BJ (cell line): ENCODE data around the gene NSFL1C. TPM values are rescaled to one million over a fixed set of nuclear protein-coding genes. Genes with fewer than 3 reads are reported as not detected.

Experiments used
- CTCF ChIA-PET: fragments of 350-600 bp; formaldehyde crosslinking; extraction: SDS; loops from one replicate; lab custom pipeline; 2021; ENCODE audit warnings: antibody characterized with exemption, inconsistent platforms; lab: Yijun Ruan, JAX
- POLR2A ChIA-PET: fragments of 300-600 bp; sonication (Branson Sonifier 250); formaldehyde crosslinking; extraction: SDS; loops from one replicate; lab custom pipeline; 2021; ENCODE audit warnings: antibody characterized with exemption; lab: Charles Lee
- DNase-seq: peaks from one replicate; pipeline ENCODE4 v3.0.0-alpha.2; 2011; ENCODE audit warnings: low read depth
- H3K27me3 ChIP-seq: 2 replicates; pipeline ENCODE4 v1.6.0; 2011; ENCODE audit warnings: low read length; ENCODE audit not compliant: control insufficient read depth, insufficient read depth
- H3K36me3 ChIP-seq: 2 replicates; pipeline ENCODE4 v1.5.1; 2011; ENCODE audit warnings: low read length; ENCODE audit not compliant: control insufficient read depth, insufficient read depth
- H3K4me3 ChIP-seq: 2 replicates; pipeline ENCODE4 v1.5.1; 2011; ENCODE audit warnings: low read depth, mild to moderate bottlenecking, control low read depth, low read length
- polyA plus RNA-seq: library from polyadenylated mRNA; depleted of rRNA; stranded (reverse); fragments of >200 nt; gene quantifications from 2 replicates; pipeline ENCODE4 v1.2.3, GENCODE V29; 2011
- TF ChIP-seq, protein P1 (sequence below): IDR thresholded peaks from 2 replicates; pipeline ENCODE4 v1.5.1; 2011; ENCODE audit warnings: low read depth, mild to moderate bottlenecking, control low read depth, inconsistent platforms, low read length, moderate library complexity; ENCODE audit not compliant: insufficient read depth

NSFL1C gene
- polyA plus RNA-seq, 1 experiment, result 27.7 TPM

- no peak for DNase-seq
- Histone ChIP-seq H3K4me3 (no peak overlapping the region), H3K36me3 (no peaks in the 10 kb centered on the region), H3K27me3 (no peaks in the 10 kb centered on the region)
- ChIA-PET CTCF (interaction anchor here (0.6 to 2.5 kb wide), 4 partner anchors 30 to 161 kb away, joined by 3 to 15 read pairs (median 5); no protein-coding TSS in a partner anchor), POLR2A (no interaction called here)
- TF ChIP-seq, protein P1, sequence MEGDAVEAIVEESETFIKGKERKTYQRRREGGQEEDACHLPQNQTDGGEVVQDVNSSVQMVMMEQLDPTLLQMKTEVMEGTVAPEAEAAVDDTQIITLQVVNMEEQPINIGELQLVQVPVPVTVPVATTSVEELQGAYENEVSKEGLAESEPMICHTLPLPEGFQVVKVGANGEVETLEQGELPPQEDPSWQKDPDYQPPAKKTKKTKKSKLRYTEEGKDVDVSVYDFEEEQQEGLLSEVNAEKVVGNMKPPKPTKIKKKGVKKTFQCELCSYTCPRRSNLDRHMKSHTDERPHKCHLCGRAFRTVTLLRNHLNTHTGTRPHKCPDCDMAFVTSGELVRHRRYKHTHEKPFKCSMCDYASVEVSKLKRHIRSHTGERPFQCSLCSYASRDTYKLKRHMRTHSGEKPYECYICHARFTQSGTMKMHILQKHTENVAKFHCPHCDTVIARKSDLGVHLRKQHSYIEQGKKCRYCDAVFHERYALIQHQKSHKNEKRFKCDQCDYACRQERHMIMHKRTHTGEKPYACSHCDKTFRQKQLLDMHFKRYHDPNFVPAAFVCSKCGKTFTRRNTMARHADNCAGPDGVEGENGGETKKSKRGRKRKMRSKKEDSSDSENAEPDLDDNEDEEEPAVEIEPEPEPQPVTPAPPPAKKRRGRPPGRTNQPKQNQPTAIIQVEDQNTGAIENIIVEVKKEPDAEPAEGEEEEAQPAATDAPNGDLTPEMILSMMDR, result no peak
These were observed 6.9 kb upstream of the NSFL1C start for GRCh38 chr20:1473246-1474220.

GRCh38 chr20:1472556-1473245, 6.1 kb upstream of the NSFL1C start:
- Histone ChIP-seq H3K4me3 (no peak overlapping the region), H3K36me3 (no peaks in the 10 kb centered on the region), H3K27me3 (no peaks in the 10 kb centered on the region)
- ChIA-PET POLR2A (no interaction called here), CTCF (interaction anchor here (0.6 to 2.5 kb wide), 3 partner anchors 31 to 160 kb away, joined by 3 to 15 read pairs (median 7); no protein-coding TSS in a partner anchor)
- no peak for DNase-seq
- TF ChIP-seq, protein P1, result no peak

- ChIA-PET CTCF (no interaction called here), POLR2A (no interaction called here)
- Histone ChIP-seq H3K27me3 (no peaks in the 10 kb centered on the region), H3K4me3 (no peak overlapping the region), H3K36me3 (no peaks in the 10 kb centered on the region)
- no peak for DNase-seq
- TF ChIP-seq, protein P1, result no peak
These were observed 4.6 kb upstream of the NSFL1C start for GRCh38 chr20:1471242-1471641.

- TF ChIP-seq, protein P1, result peak; percentile 89
- H3K4me3 ChIP-seq, result no peak overlapping the region
- H3K27me3 ChIP-seq, result no peaks in the 10 kb centered on the region
- CTCF ChIA-PET, result interaction anchor here (0.6 to 6.8 kb wide), 6 partner anchors 11 to 350 kb away, joined by 3 to 71 read pairs (median 3); no protein-coding TSS in a partner anchor
- POLR2A ChIA-PET, result no interaction called here
- peak; percentile 99 for DNase-seq
- no peaks in the 10 kb centered on the region for H3K36me3 ChIP-seq
These were observed 3.4 kb upstream of the NSFL1C start for GRCh38 chr20:1469925-1470571.
